Naive thymus-derived CD4-positive, alpha-beta T cell (primary cell): Measurements from ENCODE around the gene ATG7. TPM values are rescaled to one million over a fixed set of nuclear protein-coding genes. Genes with fewer than 3 reads are reported as not detected.

Experiments
- ATAC-seq: fragments of 150-1000 bp; cut with Tn5 transposase; 2 replicates; pipeline ENCODE4 v1.10.0; 2021; ENCODE audit warnings: mild to moderate bottlenecking, moderate library complexity
- CTCF ChIA-PET: fragments of 350-600 bp; sonication (Branson Sonifier 250); formaldehyde crosslinking; loops from one replicate; lab custom pipeline; 2021; ENCODE audit warnings: antibody characterized with exemption; lab: Charles Lee
- POLR2A ChIA-PET: fragments of 350-600 bp; sonication (Branson Sonifier 250); formaldehyde crosslinking; loops from one replicate; lab custom pipeline; 2021; ENCODE audit warnings: antibody characterized with exemption, inconsistent platforms; lab: Charles Lee
- DNase-seq, 9 donors: peaks; one replicate each; pipeline versions ENCODE4 v3.0.0 to v3.0.0-alpha.2; 2020 to 2022; ENCODE audit warnings: mixed read lengths in 1 of 9
- H3K27ac ChIP-seq: one replicate; pipeline ENCODE4 v1.7.0; 2013; ENCODE audit warnings: mild to moderate bottlenecking, low read depth, low read length, moderate library complexity
- H3K27me3 ChIP-seq, 2 donors: one replicate each; pipeline ENCODE4 v1.7.0; 2013; ENCODE audit warnings: low read length in 2 of 2, mild to moderate bottlenecking in 2 of 2, moderate library complexity in 2 of 2; ENCODE audit not compliant: control insufficient read depth in 2 of 2, insufficient read depth in 2 of 2
- H3K36me3 ChIP-seq, 3 experiments: 1 replicate in 2 of 3; 2 replicates in 1 of 3; pipeline ENCODE4 v1.7.0; 2013; ENCODE audit warnings: low read length in 3 of 3, mild to moderate bottlenecking in 3 of 3, moderate library complexity in 1 of 3; ENCODE audit not compliant: insufficient read depth in 3 of 3, control insufficient read depth in 2 of 3
- H3K4me1 ChIP-seq, 2 donors: one replicate each; pipeline ENCODE4 v1.7.0; 2013; ENCODE audit warnings: low read length in 2 of 2, mild to moderate bottlenecking in 2 of 2, moderate library complexity in 1 of 2; ENCODE audit not compliant: control insufficient read depth in 2 of 2, insufficient read depth in 2 of 2
- H3K4me3 ChIP-seq: 2 replicates; pipeline ENCODE4 v1.7.0; 2013; ENCODE audit warnings: mild to moderate bottlenecking, low read length
- H3K9me3 ChIP-seq, 3 experiments: 1 replicate in 2 of 3; 2 replicates in 1 of 3; pipeline ENCODE4 v1.7.0; 2013; ENCODE audit warnings: low read length in 3 of 3; ENCODE audit not compliant: control insufficient read depth in 2 of 3
- H3K27ac Mint-ChIP-seq, 9 donors: one replicate each; pipeline ENCODE4 v1.8.0; 2020 to 2022; ENCODE audit warnings: mixed read lengths in 9 of 9, mild to moderate bottlenecking in 8 of 9, moderate library complexity in 5 of 9, inconsistent platforms in 2 of 9
- H3K27me3 Mint-ChIP-seq, 5 donors: one replicate each; pipeline ENCODE4 v1.8.0; 2021 to 2022; ENCODE audit warnings: mixed read lengths in 5 of 5, mild to moderate bottlenecking in 1 of 5
- H3K36me3 Mint-ChIP-seq, 5 donors: one replicate each; pipeline ENCODE4 v1.8.0; 2020 to 2022; ENCODE audit warnings: mixed read lengths in 5 of 5, mild to moderate bottlenecking in 3 of 5, inconsistent platforms in 1 of 5
- H3K4me1 Mint-ChIP-seq, 7 donors: one replicate each; pipeline ENCODE4 v1.8.0; 2020 to 2022; ENCODE audit warnings: mixed read lengths in 7 of 7, mild to moderate bottlenecking in 3 of 7, inconsistent platforms in 1 of 7
- H3K4me3 Mint-ChIP-seq, 10 donors: one replicate each; pipeline ENCODE4 v1.8.0; 2020 to 2022; ENCODE audit warnings: mild to moderate bottlenecking in 10 of 10, mixed read lengths in 10 of 10, moderate library complexity in 6 of 10, inconsistent platforms in 2 of 10
- H3K9me3 Mint-ChIP-seq, 11 donors: one replicate each; pipeline ENCODE4 v1.8.0; 2020 to 2022; ENCODE audit warnings: mixed read lengths in 11 of 11, mild to moderate bottlenecking in 4 of 11, inconsistent platforms in 1 of 11, moderate library complexity in 1 of 11
- intact Hi-C, 2 donors: fragments of 100-400 bp; cut with micrococcal nuclease; formaldehyde crosslinking; loops; one replicate each; pipeline ENCODE4 v1.15.1; 2023
- polyA plus RNA-seq, 2 donors: library from polyadenylated mRNA; unstranded; fragments of 300-500 nt; fragmentation: Illumina TruSeq; gene quantifications; one replicate each; pipeline ENCODE4 v1.2.3, GENCODE V29; 2021
- total RNA-seq, 6 experiments: library from RNA in 5 of 6; stranded (reverse) in 5 of 6; gene quantifications; 1 replicate in 5 of 6; 2 replicates in 1 of 6; pipeline ENCODE4 v1.2.3 and lab custom pipeline; 2021 to 2026

ATG7 gene
- total and polyA plus RNA-seq, 7 experiments from 2014 or later, result 12.0 to 80.3 (median 33.6) TPM

- H3K27me3 Mint-ChIP-seq, result no peaks in the 10 kb centered on the region
- peaks cover 0 to 6% (median 0%) of the 10 kb centered on the region in 3 experiments for H3K36me3 ChIP-seq
- POLR2A ChIA-PET, result no interaction called here
- no peak overlapping the region for H3K4me3 Mint-ChIP-seq
- no peaks in the 10 kb centered on the region for H3K9me3 Mint-ChIP-seq
- H3K27ac Mint-ChIP-seq, result no peak overlapping the region
- CTCF ChIA-PET, result interaction anchor here (0.6 kb wide), 1 partner anchor 239 kb away, joined by 3 read pairs; no protein-coding TSS in a partner anchor
- H3K4me1 Mint-ChIP-seq, result peaks cover 3 to 22% (median 13%) of the 10 kb centered on the region in 7 donors
- DNase-seq, result no peak
- H3K27me3 ChIP-seq, result no peaks in the 10 kb centered on the region
- peaks cover 0 to 45% (median 12%) of the 10 kb centered on the region in 5 donors for H3K36me3 Mint-ChIP-seq
- no peak overlapping the region for H3K27ac ChIP-seq
- intact Hi-C loops, result no loop called here
- ATAC-seq, result no peak
- H3K4me1 ChIP-seq, result no peaks in the 10 kb centered on the region
- no peaks in the 10 kb centered on the region for H3K9me3 ChIP-seq
- H3K4me3 ChIP-seq, result no peak overlapping the region
Observed at GRCh38 chr3:11386465-11387113, 114.4 kb downstream of the ATG7 start.

GRCh38 chr3:11389386-11390268 lies 117.4 kb downstream of the ATG7 start:
- no peaks in the 10 kb centered on the region for H3K9me3 Mint-ChIP-seq
- ChIA-PET CTCF (interaction anchor here (0.6 to 1.1 kb wide), 2 partner anchors 10 to 21 kb away, joined by 3 read pairs; no protein-coding TSS in a partner anchor), POLR2A (interaction anchor here (0.6 kb wide), 1 partner anchor 343 kb away, joined by 3 read pairs; no protein-coding TSS in a partner anchor)
- peaks cover 13 to 45% (median 33%) of the 10 kb centered on the region in 7 donors for H3K4me1 Mint-ChIP-seq
- Histone ChIP-seq H3K27me3 (no peaks in the 10 kb centered on the region), H3K4me1 (peaks cover 0 to 3% of the 10 kb centered on the region in 2 donors), H3K9me3 (no peaks in the 10 kb centered on the region), H3K27ac (no peak overlapping the region), H3K4me3 (no peak overlapping the region), H3K36me3 (peaks cover 0 to 6% (median 0%) of the 10 kb centered on the region in 3 experiments)
- intact Hi-C loops, result no loop called here
- H3K27me3 Mint-ChIP-seq, result no peaks in the 10 kb centered on the region
- no peak overlapping the region for H3K4me3 Mint-ChIP-seq
- ATAC-seq (no peak), DNase-seq (no peak)
- no peak overlapping the region for H3K27ac Mint-ChIP-seq
- peaks cover 0 to 32% (median 11%) of the 10 kb centered on the region in 5 donors for H3K36me3 Mint-ChIP-seq

- Histone ChIP-seq H3K27me3 (no peaks in the 10 kb centered on the region), H3K36me3 (peaks cover 0 to 6% (median 0%) of the 10 kb centered on the region in 3 experiments), H3K9me3 (no peaks in the 10 kb centered on the region), H3K4me1 (peaks cover 0 to 3% of the 10 kb centered on the region in 2 donors), H3K4me3 (no peak overlapping the region), H3K27ac (no peak overlapping the region)
- intact Hi-C loops, result no loop called here
- Mint-ChIP-seq H3K27me3 (no peaks in the 10 kb centered on the region), H3K4me3 (no peak overlapping the region), H3K9me3 (no peaks in the 10 kb centered on the region), H3K36me3 (peaks cover 0 to 37% (median 11%) of the 10 kb centered on the region in 5 donors), H3K27ac (peak overlapping the region in 1 of 9 donors; percentile 38), H3K4me1 (peaks cover 13 to 45% (median 33%) of the 10 kb centered on the region in 7 donors)
- ChIA-PET CTCF (interaction anchor here (1.1 kb wide), 1 partner anchor 11 kb away, joined by 3 read pairs; no protein-coding TSS in a partner anchor), POLR2A (no interaction called here)
- ATAC-seq, result no peak
- DNase-seq, result no peak
Observed at GRCh38 chr3:11390411-11391131, 118.4 kb downstream of the ATG7 start.

- intact Hi-C loops, result no loop called here
- H3K27me3 ChIP-seq, result no peaks in the 10 kb centered on the region
- Mint-ChIP-seq H3K36me3 (peaks cover 0 to 36% (median 10%) of the 10 kb centered on the region in 5 donors), H3K27me3 (no peaks in the 10 kb centered on the region), H3K4me3 (peak overlapping the region in 1 of 10 donors; percentile 10), H3K9me3 (no peaks in the 10 kb centered on the region), H3K27ac (peak overlapping the region in 1 of 9 donors; percentile 44), H3K4me1 (peaks cover 13 to 45% (median 33%) of the 10 kb centered on the region in 7 donors)
- ATAC-seq (no peak), DNase-seq (no peak)
- peaks cover 0 to 6% (median 0%) of the 10 kb centered on the region in 3 experiments for H3K36me3 ChIP-seq
- CTCF ChIA-PET, result no interaction called here
- no peaks in the 10 kb centered on the region for H3K9me3 ChIP-seq
- H3K4me3 ChIP-seq, result no peak overlapping the region
- no peak overlapping the region for H3K27ac ChIP-seq
- POLR2A ChIA-PET, result interaction anchor here (0.6 to 0.8 kb wide), 2 partner anchors 63 to 1098 kb away, joined by 3 read pairs; no protein-coding TSS in a partner anchor
- peaks cover 0 to 3% of the 10 kb centered on the region in 2 donors for H3K4me1 ChIP-seq
Observed at GRCh38 chr3:11391174-11391879, 119.1 kb downstream of the ATG7 start.

GRCh38 chr3:11392014-11392859 lies 120.0 kb downstream of the ATG7 start:
- no peaks in the 10 kb centered on the region for H3K27me3 Mint-ChIP-seq
- H3K4me1 Mint-ChIP-seq, result peaks cover 13 to 45% (median 33%) of the 10 kb centered on the region in 7 donors
- H3K4me3 Mint-ChIP-seq, result no peak overlapping the region
- H3K9me3 ChIP-seq, result no peaks in the 10 kb centered on the region
- intact Hi-C loops, result no loop called here
- H3K4me3 ChIP-seq, result no peak overlapping the region
- CTCF ChIA-PET, result interaction anchor here (1.1 kb wide), 1 partner anchor 259 kb away, joined by 4 read pairs; no protein-coding TSS in a partner anchor
- H3K4me1 ChIP-seq, result peaks cover 0 to 3% of the 10 kb centered on the region in 2 donors
- no peaks in the 10 kb centered on the region for H3K27me3 ChIP-seq
- H3K27ac Mint-ChIP-seq, result peak overlapping the region in 3 of 9 donors; percentile 19 to 44 (median 36)
- H3K27ac ChIP-seq, result no peak overlapping the region
- no peaks in the 10 kb centered on the region for H3K36me3 ChIP-seq
- H3K36me3 Mint-ChIP-seq, result peaks cover 0 to 27% (median 10%) of the 10 kb centered on the region in 5 donors
- ATAC-seq (no peak), DNase-seq (no peak)
- H3K9me3 Mint-ChIP-seq, result no peaks in the 10 kb centered on the region
- POLR2A ChIA-PET, result interaction anchor here (0.8 kb wide), 1 partner anchor 63 kb away, joined by 3 read pairs; no protein-coding TSS in a partner anchor
